Prostate gland (tissue), 2 donors: ENCODE results near the gene RNF151. TPM values are rescaled to one million over a fixed set of nuclear protein-coding genes. Genes with fewer than 3 reads are reported as not detected.

ENCODE experiments used
- DNase-seq: peaks from one replicate; pipeline ENCODE4 v3.0.0-alpha.2; 2019; ENCODE audit warnings: low spot score
- H3K27ac ChIP-seq, 2 donors: fragments of 200-600 bp; sonication (generic); 2 replicates each; pipeline ENCODE4 v1.5.1; 2017 to 2019
- H3K27me3 ChIP-seq: fragments of 200-600 bp; sonication (generic); replicated peaks from 2 replicates; pipeline ENCODE4 v1.5.1; 2019; ENCODE audit not compliant: insufficient read depth
- H3K36me3 ChIP-seq, 2 donors: fragments of 200-600 bp; sonication (generic); 1 replicate in 1 of 2; 2 replicates in 1 of 2; pipeline versions ENCODE4 v1.5.1 to v1.8.1; 2017 to 2019
- H3K4me1 ChIP-seq: fragments of 200-600 bp; sonication (generic); replicated peaks from 2 replicates; pipeline ENCODE4 v1.5.1; 2019
- H3K4me3 ChIP-seq, 2 donors: fragments of 200-600 bp; sonication (generic); 2 replicates each; pipeline ENCODE4 v1.5.1; 2017 to 2019
- H3K9me3 ChIP-seq: fragments of 200-600 bp; sonication (generic); 2 replicates; pipeline ENCODE4 v1.5.1; 2017
- CTCF ChIP-seq, 4 experiments: fragments of 200-600 bp in 2 of 4; fragments of 450-650 bp in 2 of 4; sonication (generic) in 2 of 4; IDR thresholded peaks; 1 replicate in 3 of 4; 2 replicates in 1 of 4; pipeline ENCODE4 v1.5.1; 2016 to 2019; ENCODE audit warnings: antibody characterized with exemption in 4 of 4, mild to moderate bottlenecking in 2 of 4, moderate library complexity in 2 of 4
- POLR2A ChIP-seq: fragments of 450-650 bp; IDR thresholded peaks from one replicate; pipeline ENCODE4 v1.6.1; 2016; ENCODE audit warnings: antibody characterized with exemption, mild to moderate bottlenecking
- POLR2AphosphoS5 ChIP-seq: sonication (generic); formaldehyde crosslinking; IDR thresholded peaks from one replicate; pipeline ENCODE4 v1.6.1; 2017; ENCODE audit warnings: antibody characterized with exemption
- WGBS: methylation state at CpG from one replicate; pipeline ENCODE4 v1.1.5; 2018; 5-methylcytosine and 5-hydroxymethylcytosine counted together
- intact Hi-C: fragments of 100-400 bp; cut with DNase I; formaldehyde crosslinking; loops from one replicate; pipeline ENCODE4 v1.14.2; 2022
- total RNA-seq, 2 donors: library from RNA; depleted of rRNA; stranded (reverse); fragments of >200 nt; gene quantifications; one replicate each; pipeline ENCODE4 v1.1.0, GENCODE V29; 2016

The RNF151 gene
- total RNA-seq, 2 donors from 2014 or later: 7.2 TPM; not detected in 1

GRCh38 chr16:1992704-1993317, 26.2 kb downstream of the RNF151 start:
- no peak for DNase-seq
- no peak for TF ChIP-seq POLR2AphosphoS5
- TF ChIP-seq CTCF (IDR thresholded peaks at IDR 0.05): no peak
- no peak for TF ChIP-seq POLR2A
- intact Hi-C loops: no loop called here
- Histone ChIP-seq H3K4me3 (no peak overlapping the region), H3K36me3 (peaks cover 0 to 2% of the 10 kb centered on the region in 2 donors), H3K27ac (no peak overlapping the region), H3K27me3 (no peaks in the 10 kb centered on the region), H3K4me1 (peaks cover 6% of the 10 kb centered on the region), H3K9me3 (no peaks in the 10 kb centered on the region)
- WGBS: 64% methylated on average over 31 of the region's 50 CpGs

- Histone ChIP-seq H3K36me3 (peaks cover 0 to 10% of the 10 kb centered on the region in 2 donors), H3K27ac (no peak overlapping the region), H3K27me3 (no peaks in the 10 kb centered on the region), H3K4me1 (peaks cover 6% of the 10 kb centered on the region), H3K9me3 (no peaks in the 10 kb centered on the region), H3K4me3 (no peak overlapping the region)
- DNase-seq: no peak
- intact Hi-C loops: no loop called here
- TF ChIP-seq POLR2AphosphoS5: no peak
- no peak for TF ChIP-seq POLR2A
- TF ChIP-seq CTCF (IDR thresholded peaks at IDR 0.05): no peak
- 69% methylated on average over 2 of the region's 2 CpGs for WGBS
Measured at GRCh38 chr16:1993731-1994131, 27.1 kb downstream of the RNF151 start.

- no peaks in the 10 kb centered on the region for H3K9me3 ChIP-seq
- H3K4me3 ChIP-seq: no peak overlapping the region
- H3K27me3 ChIP-seq: no peaks in the 10 kb centered on the region
- no peak for DNase-seq
- intact Hi-C loops: no loop called here
- no peaks in the 10 kb centered on the region for H3K4me1 ChIP-seq
- no peak for TF ChIP-seq CTCF (IDR thresholded peaks at IDR 0.05)
- no peak for TF ChIP-seq POLR2A
- TF ChIP-seq POLR2AphosphoS5: no peak
- peaks cover 12 to 32% of the 10 kb centered on the region in 2 donors for H3K36me3 ChIP-seq
- H3K27ac ChIP-seq: peak overlapping the region in 1 of 2 donors; percentile 14
- WGBS: 69% methylated on average over 20 of the region's 26 CpGs
Measured at GRCh38 chr16:1997494-1998359, 31.1 kb downstream of the RNF151 start.

- no peak for DNase-seq
- 88% methylated on average over 26 of the region's 27 CpGs for WGBS
- no peaks in the 10 kb centered on the region for H3K4me1 ChIP-seq
- no peaks in the 10 kb centered on the region for H3K27me3 ChIP-seq
- intact Hi-C loops: no loop called here
- no peaks in the 10 kb centered on the region for H3K9me3 ChIP-seq
- peaks cover 12 to 32% of the 10 kb centered on the region in 2 donors for H3K36me3 ChIP-seq
- H3K4me3 ChIP-seq: no peak overlapping the region
- peak overlapping the region in 1 of 2 donors; percentile 14 for H3K27ac ChIP-seq
- TF ChIP-seq POLR2AphosphoS5 (no peak), POLR2A (no peak), CTCF (IDR thresholded peaks at IDR 0.05) (no peak)
Measured at GRCh38 chr16:1998360-1998835, 31.7 kb downstream of the RNF151 start.
